ENCODE data around the gene LRFN4.

Gene LRFN4

DNA sequence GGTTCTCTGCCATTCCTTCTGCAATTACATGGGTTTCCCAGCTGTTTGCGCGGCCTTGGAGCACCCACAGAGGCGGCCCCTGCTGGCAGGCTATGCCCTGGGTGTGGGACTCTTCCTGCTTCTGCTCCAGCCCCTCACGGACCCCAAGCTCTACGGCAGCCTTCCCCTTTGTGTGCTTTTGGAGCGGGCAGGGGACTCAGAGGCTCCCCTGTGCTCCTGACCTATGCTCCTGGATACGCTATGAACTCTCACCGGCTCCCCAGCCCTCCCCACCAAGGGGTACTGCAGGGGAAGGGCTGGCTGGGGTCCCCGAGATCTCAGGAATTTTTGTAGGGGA is 11.0 kb upstream of the LRFN4 start:
- no peak for FAIRE-seq

DNA sequence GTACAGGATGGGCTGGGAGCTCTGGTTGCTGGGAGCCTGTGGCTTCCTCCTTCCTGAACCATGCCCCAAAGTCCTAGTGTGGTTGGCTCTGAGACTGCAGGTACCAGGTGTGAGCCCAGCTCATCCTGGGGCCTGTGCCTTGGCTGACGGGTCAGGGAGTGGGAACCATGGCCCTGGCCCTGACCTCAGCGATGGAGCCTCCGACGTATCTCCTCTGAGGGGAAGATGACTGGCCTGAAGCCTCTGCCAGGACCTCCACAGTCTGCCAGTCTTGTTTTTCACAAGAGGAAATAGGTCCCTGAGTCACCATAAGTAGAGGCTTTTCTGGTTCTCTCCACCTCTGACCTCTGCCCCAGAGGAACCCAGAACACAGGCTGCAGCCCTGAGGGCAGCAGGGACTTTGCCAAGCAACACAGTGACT is 10.2 kb upstream of the LRFN4 start:
- no peak for FAIRE-seq

DNA sequence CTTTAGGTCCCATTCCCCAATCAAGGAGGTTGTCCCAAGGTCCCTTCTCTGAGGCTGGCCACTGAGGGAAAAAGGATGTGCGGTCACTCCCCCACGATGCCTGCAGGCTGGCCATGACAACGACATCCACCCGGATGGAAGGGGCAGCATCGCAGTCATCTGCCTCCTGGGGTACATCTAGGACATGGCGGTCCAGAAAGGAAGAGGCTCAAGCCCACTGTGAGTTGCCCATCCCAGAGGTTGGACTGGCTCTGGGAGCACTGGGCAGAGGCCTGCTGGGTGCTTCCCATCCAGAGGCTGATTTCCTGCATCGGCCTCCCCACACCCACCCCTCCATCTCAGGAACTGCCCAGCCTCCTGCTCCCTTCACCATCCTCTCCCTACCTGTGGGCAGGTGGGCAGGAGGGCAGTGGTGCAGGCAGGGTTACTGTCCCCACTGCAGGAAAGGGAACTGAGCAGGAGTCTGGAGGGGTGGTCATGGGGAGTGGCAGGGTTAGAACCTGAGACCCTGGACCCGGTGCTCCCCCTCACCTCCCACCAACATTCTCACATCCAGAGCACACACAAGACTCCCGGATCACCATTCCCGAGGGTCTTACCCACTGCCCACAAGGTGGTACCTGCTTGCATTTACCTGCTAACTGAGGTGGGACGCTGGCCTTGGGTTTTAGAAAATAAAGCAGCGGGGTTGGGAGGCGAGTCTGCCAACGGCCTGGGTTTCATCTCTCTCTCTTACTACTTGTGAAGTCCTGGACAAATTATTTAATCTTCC is 9.2 kb upstream of the LRFN4 start:
- no peak for FAIRE-seq

DNA sequence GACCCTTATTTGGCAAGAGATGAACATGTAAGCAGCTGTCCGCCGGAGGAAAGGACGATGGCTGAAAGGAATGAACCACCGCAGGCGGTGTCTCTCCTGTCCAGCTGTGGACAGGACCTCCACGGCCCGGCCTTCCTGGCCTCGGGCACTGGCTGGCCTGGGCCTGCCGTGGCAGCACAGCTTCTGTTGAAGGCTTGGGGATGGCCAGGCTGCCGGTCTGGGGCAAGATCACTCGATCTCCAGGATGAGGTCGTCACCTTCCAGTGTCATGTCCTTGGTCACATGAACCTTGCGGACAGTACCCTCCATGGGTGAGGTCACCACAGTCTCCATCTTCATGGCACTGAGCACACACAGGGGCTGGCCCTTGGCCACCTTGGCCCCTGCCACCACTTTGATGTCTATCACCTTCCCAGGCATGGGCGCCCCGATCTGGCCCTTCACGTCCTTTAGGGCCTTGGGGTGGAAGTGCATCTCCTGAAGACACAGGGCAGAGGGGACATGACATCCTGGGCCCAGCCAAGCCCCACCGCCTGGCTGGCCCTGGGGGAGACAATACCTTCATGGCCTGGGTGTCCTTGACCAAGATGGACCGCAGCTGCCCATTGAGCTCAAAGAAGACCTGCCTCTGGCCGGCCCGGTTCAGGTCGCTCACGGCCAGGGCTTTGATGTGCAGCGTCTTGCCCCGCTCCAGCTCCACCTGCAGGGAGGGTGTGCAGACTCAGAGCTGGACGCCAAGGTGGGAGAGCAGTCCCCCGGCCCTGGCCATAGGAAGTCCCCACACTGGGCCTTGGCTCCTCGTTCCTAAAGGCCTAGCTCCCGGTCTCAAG is 8.0 kb upstream of the LRFN4 start:
- FAIRE-seq: no peak

DNA sequence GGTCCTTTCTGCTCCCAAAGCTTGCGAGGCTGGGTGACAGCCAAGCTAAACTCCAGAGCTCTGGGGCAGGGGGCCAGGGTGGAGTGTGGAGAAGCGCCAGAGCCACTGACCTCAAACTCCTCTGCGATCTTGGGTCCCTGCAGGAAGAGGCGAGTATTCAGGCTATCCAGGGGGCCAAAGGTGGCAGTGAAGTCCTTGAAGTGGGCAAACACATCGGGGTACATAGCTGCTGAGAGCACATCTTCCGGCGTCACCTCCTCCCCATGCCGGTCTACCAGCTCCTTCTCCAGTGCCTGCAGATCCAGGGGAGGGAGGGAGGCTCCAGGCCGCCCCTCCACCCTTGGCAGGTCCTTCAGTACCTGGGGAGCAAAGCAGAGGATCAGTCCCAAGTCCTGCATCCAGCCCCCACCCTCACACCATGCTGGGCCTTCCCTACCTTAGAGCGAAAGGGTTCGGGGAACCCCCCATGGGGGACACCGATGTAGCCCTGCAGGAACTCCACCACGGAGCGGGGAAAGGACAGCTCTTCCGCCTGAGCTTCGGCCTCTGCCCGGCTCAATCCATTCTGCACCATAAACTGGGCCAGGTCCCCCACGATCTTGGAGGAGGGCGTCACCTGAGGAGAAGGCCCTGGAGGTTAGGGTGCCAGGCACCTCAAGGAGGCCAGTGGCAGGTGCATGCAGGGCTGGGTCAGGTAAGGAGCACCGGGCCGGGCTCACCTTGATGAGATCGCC is 7.2 kb upstream of the LRFN4 start:
- FAIRE-seq: no peak

DNA sequence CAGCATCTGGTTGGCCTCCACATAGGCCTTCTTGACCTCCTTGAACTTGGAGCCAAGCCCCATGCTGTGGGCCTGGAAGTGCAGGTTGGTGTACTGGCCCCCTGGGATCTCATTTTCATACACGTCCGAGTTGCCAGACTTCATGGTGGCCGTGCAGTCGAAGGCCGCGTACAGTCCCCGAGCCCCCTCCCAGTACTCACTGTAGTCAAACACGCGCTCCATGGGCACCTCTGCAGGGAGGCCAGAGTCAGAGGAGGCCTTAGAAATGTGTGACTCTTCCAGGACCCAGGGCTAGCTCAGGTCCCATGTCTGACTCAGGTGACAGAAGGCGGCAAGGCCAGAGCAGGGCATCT is 6.7 kb upstream of the LRFN4 start:
- FAIRE-seq: no peak

DNA sequence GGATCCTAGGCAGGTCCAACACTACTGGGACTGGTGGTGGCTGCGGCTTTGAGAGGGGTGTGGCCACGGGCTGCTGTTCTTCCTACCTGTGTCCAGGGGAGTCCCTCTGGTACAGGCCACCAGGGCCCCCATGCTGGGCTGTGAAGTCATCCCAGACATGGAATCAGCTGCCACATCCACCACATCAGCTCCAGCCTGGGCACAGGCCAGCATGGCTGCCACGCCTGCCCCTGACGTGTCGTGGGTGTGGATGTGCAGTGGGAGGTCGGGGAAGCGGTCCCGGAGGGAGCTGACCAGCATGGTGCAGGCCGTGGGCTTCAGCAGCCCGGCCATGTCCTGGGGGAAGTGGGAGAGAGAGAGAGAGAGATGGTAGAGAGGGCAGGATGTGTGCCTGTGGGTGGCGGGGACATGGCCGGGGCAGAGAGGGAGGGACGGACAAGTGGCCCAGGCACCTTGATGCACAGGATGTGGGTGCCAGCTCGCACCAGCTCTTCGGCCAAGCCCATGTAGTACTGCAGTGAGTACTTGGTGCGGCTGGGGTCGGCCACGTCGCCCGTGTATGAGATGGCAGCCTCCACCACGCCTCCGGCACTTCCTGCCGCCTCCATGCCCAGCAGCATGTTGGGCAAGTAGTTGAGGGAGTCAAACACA is 6.2 kb upstream of the LRFN4 start:
- FAIRE-seq: no peak

DNA sequence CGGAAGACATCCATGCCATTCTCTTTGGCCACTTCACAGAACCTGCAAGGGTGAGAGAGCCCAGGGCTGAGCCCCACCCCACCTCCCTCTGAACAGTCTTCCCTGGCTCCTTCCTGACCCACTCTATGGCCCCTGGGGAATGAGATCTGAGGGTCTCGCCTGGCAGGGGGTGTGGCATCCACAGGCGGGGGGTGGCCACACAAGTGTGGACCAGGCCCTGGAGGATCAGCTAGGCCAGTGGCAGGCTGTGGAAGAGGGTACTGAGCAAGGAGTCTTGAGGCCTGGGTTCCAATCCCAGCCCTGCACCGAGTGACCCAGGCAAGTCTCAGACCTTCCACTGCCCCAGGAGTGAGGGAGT is 5.6 kb upstream of the LRFN4 start:
- FAIRE-seq: no peak

DNA sequence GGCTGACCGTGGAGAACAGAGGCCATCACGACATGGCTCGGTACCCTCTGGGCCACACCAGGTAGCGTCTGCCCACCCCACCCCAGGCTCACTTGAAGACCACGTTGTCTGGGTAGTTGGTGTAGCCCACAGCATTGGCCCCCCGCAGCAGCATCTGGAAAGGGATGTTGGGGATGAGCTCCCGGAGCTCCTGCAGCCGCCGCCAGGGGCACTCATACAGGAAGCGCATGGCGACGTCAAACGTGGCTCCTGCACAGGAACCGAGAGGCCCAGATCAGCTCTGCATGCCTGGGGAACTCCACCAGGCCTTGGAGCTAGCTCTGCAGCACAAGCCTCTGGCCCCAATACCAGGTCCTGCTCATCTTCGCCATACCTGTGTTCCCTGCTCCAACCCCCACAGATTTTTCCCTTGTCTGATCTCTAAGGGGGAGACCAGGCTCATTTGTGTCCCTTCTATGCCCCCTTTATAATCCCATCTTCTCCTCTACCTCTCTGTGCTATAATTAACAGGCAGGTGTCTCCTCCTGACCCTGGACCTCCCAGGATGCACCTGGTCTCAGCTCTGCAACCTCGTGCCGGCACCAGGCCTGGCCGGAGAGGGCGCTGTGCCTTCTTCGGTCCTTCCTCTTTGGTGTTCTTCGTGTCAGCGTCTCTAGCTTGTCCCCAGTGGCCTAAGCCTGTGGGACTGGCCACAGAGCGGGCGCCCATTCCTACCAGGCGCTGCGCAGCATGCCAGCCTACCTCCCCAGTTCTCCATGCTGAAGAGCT is 5.0 kb upstream of the LRFN4 start:
- no peak for FAIRE-seq

DNA sequence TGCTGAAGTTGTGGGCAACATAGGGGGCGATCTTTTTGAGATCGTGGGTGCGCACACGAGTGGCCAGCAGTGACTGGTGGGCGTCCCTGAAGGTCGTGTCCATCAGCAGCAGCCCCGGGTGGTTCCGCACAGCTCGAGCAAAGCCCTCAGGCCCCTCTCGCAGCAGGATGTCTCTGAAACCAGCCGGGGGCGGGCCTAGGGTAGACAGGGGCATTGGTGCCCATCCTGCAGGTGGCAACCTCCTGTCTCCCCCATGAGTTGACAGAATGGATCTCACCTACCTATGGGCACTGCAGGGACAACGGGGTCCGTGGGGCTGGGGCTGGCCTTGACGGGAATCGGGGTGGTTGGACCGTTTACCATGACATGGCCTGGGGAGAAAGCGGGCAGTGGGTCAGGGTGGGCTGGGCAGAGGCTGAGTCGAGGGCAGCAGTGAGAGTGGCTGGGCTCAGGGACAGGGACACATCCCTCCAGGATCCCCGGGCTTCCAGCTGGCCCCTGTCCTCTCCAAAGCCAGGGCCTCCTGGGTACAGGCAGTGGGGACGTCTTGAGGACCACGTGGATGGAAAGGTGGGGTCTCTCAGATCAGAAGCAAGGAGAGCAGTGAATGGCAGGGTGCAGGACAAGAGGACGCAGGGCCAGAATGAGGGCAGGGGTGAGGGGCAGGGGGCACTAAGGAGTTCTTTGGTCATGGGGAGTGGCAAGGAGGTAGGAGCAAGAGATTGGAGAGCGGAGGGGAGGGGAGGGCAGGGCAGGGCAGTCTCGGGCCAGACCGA is 4.2 kb upstream of the LRFN4 start:
- no peak for FAIRE-seq

DNA sequence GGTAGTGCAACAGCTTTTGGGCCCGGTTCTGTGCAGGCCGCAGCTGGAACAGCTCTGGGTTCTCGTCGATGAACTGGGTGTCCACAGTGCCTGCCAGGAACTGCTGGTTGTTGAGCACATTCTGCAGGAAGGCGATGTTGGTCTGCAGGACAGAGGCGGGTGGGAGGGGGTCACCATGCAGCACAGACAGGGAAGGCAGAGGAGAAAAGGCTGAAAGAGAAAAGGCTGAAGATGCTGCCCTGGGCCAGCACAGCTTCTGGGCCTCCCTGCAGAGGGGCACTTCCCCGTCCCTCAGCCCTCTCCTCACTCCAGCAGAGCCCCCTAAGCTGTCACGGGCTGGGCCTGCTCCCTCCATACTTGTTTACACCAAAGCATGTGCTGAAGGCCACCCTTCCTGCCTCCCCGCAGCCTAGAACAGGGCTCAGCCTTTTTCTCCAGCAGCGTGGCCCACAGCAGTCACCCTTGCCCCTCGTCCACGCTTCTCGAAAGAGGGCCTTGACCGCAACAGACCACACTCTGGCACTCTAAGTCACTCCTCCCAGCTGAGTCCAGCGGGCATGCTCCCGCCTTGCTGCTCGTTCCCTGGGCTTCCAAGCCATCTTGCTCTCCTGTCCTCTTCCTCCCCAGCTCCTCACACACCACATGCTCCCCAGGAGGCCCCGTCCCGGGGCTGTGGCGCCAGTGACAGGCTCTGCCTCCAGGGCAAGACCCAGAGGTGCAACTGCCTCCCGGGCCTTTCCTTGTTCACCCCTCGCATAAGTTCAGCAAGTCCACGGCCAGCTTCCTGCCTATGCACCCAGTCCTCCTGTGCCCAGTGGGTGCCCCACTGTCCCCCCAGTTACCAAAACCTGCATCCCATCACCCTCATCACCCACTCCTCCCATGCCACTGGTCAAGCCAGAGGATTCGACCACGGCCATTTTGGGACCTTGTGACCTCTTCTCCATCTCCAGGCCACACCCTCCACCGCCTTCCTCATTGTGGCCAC is 3.3 kb upstream of the LRFN4 start:
- FAIRE-seq: no peak

DNA sequence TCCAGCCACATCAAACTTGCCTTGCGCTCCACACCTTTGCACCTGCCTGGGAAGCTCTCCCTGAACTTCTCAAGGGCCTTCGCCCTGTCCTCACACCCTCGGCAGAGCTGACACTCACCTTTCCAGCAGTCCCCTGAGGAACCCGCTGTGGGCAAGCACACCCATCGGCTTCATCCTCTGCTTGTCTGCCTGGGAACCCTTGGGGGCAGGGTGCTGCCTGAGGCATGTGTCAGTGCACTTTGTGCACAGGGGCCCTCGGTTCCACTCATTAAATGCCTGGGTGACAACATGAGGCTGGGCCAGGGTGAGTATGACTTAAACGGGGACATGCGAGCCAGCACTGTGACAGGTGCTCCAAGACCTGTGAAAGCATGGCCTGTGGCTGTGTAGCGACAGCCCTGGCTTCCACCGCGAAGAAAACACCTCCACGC is 2.6 kb upstream of the LRFN4 start:
- FAIRE-seq: no peak

DNA sequence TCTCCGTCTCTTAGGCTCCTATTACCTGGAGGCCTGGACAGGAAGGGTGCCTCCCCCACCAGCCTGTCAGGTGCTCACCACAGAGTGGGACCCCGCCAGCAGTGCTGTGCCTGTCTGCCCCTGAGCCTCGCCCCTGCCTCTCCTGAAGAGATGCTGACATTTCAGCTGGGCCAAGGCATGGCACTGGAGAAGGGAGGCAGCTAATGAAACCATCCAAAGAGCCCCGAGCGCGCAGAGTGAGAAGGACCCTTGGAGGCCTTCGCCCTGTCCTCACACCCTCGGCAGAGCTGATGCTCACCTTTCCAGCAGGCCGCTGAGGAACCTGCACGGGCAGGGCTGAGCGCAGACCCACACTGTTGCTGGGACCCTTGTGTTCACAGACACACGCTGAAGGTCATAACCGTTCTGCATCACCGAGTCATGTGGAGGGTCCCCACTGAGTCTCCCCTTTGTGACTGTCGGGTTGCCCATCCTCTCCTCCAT is 2.1 kb upstream of the LRFN4 start:
- no peak for FAIRE-seq

DNA sequence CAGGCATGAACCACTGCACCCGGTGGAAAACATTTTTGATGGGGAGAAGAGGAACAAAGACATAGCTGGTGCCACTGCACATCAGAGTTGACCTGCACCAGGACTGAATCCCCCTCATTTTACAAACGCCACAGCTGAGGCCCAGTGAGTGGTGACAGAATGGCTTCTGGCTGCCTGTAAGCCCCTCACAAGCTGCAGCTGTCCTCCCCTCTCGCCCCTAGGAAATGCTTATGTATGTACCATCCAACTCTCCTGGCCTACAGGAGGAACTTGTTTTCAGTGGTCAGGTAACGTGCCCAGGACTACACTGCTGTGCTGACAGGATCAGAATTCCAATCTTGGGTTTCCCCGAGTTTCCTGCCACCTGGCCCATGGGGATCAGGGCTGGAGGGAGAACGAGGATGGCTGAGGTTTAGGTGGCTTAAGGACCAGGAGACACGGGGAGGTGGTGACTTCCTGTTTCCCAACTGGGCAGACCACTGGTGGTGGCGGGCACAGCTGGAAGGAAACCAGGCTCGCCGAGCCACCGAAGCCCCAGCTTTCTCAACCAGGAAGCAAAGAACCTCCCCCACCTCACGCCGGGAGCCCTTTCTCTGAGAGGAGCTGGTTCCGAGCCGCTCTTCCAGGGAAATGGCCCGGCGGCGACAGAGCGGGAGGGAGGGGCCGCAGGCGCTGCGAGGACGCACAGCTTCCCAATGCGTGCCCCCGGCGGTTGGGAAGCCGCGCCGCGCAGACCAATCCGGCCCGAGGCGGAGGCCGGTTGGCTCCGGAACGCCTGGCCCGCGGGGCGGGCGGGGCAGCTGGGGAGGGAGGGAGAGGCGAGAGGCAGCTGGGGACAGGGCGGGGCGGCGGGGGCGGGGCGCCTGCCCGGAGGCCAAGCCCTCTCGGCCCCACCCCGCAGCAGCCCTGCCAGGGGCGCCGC is 1.0 kb upstream of the LRFN4 start:
- no peak for FAIRE-seq

DNA sequence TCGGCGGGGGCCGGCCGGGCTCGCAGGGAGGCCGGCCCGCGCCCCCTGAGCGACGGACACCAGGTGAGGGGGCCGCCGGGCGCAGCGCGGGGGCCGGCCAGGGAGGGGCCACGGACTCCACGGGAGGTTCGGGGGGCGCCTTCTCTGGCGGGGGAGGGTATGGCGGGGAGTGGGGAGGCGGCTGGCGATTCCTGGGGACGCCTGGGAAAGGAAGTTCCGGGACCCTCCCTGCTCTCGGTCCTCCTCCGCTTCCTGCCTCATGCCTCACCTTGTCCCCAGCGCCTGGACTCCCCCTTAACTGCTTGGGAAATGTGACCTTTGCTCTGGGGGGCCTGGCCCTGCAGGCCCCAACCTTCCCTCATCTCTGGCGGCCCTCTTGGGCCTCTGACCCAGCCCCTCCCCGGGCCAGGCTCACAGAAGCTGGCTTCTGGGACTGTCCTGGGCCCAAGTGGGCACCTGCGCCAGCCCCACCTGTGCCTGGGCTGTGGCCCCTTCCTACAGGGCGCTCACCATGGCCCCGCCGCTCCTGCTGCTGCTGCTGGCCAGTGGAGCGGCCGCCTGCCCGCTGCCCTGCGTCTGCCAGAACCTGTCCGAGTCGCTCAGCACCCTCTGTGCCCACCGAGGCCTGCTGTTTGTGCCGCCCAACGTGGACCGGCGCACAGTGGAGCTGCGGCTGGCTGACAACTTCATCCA is 516 bp downstream of the LRFN4 start:
- FAIRE-seq: no peak

DNA sequence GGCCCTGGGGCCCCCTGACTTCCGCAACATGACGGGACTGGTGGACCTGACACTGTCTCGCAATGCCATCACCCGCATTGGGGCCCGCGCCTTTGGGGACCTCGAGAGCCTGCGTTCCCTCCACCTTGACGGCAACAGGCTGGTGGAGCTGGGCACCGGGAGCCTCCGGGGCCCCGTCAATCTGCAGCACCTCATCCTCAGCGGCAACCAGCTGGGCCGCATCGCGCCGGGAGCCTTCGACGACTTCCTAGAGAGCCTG is 992 bp downstream of the LRFN4 start:
- FAIRE-seq: no peak

DNA sequence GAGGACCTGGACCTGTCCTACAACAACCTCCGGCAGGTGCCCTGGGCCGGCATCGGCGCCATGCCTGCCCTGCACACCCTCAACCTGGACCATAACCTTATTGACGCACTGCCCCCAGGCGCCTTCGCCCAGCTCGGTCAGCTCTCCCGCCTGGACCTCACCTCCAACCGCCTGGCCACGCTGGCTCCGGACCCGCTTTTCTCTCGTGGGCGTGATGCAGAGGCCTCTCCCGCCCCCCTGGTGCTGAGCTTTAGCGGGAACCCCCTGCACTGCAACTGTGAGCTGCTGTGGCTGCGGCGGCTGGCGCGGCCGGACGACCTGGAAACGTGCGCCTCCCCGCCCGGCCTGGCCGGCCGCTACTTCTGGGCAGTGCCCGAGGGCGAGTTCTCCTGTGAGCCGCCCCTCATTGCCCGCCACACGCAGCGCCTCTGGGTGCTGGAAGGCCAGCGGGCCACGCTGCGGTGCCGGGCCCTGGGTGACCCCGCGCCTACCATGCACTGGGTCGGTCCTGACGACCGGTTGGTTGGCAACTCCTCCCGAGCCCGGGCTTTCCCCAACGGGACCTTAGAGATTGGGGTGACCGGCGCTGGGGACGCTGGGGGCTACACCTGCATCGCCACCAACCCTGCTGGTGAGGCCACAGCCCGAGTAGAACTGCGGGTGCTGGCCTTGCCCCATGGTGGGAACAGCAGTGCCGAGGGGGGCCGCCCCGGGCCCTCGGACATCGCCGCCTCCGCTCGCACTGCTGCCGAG is 1.5 kb downstream of the LRFN4 start:
- no peak for FAIRE-seq
